Endothelial cell of umbilical vein (primary cell): ENCODE results near the gene FAM24A. TPM values are rescaled to one million over a fixed set of nuclear protein-coding genes. Genes with fewer than 3 reads are reported as not detected.

Experiments used
- BruUV-seq: library from RNA; stranded (reverse); fragments of 400-500 nt; replicated peaks from 2 replicates; lab custom pipeline; 2021; lab: Mats Ljungman, UMichigan
- CTCF ChIA-PET: fragments of 300-600, 350-600 bp; sonication (Branson Sonifier 250); formaldehyde crosslinking; loops from one replicate; lab custom pipeline; 2021; ENCODE audit warnings: antibody characterized with exemption, inconsistent platforms; lab: Charles Lee
- POLR2A ChIA-PET: fragments of 300-600, 350-600 bp; sonication (Branson Sonifier 250); formaldehyde crosslinking; loops from one replicate; lab custom pipeline; 2021; ENCODE audit warnings: antibody characterized with exemption, inconsistent platforms; lab: Charles Lee
- DNase-seq: peaks from one replicate; pipeline ENCODE4 v3.0.0-alpha.2; 2011; ENCODE audit warnings: low read depth, low spot score
- FAIRE-seq: peaks from 2 replicates; lab custom pipeline; 2011; peaks lifted over from hg19 to GRCh38; lab: Jason Lieb, UNC
- H2AFZ ChIP-seq: 2 replicates; pipeline ENCODE4 v1.6.0; 2012; ENCODE audit warnings: low read depth, low read length, control low read depth, inconsistent platforms
- H3K27ac ChIP-seq: 2 replicates; pipeline ENCODE4 v1.5.1; 2011; ENCODE audit warnings: low read depth, mild to moderate bottlenecking, control low read depth, low read length, moderate library complexity; ENCODE audit not compliant: insufficient read depth
- H3K27me3 ChIP-seq, 2 experiments: 2 replicates each; pipeline versions ENCODE4 v1.6.0 to v1.6.1; 2011; ENCODE audit warnings: low read length in 2 of 2, mixed read lengths in 1 of 2; ENCODE audit not compliant: control insufficient read depth in 2 of 2, insufficient read depth in 2 of 2
- H3K36me3 ChIP-seq, 2 experiments: 2 replicates in 1 of 2; 3 replicates in 1 of 2; pipeline ENCODE4 v1.5.1; 2011; ENCODE audit warnings: low read length in 2 of 2, mild to moderate bottlenecking in 1 of 2, moderate library complexity in 1 of 2; ENCODE audit not compliant: control insufficient read depth in 2 of 2, insufficient read depth in 2 of 2; ENCODE audit errors: extremely low read depth in 1 of 2
- H3K4me1 ChIP-seq: 3 replicates; pipeline ENCODE4 v1.5.1; 2011; ENCODE audit warnings: mild to moderate bottlenecking, low read length; ENCODE audit not compliant: control insufficient read depth, insufficient read depth; ENCODE audit errors: extremely low read depth
- H3K4me2 ChIP-seq: 2 replicates; pipeline ENCODE4 v1.6.1; 2011; ENCODE audit warnings: low read length, control low read depth, mixed read lengths; ENCODE audit not compliant: insufficient read depth
- H3K4me3 ChIP-seq, 3 experiments: fragments of 200-600 bp in 1 of 3; sonication (generic), shearing (Covaris generic) in 1 of 3; replicated peaks in 1 of 3; 2 replicates each; pipeline ENCODE4 v1.5.1; 2011 to 2016; ENCODE audit warnings: control low read depth in 3 of 3, low read length in 3 of 3, mild to moderate bottlenecking in 2 of 3, inconsistent platforms in 1 of 3, low read depth in 1 of 3, moderate library complexity in 1 of 3; ENCODE audit not compliant: insufficient read depth in 1 of 3
- H3K79me2 ChIP-seq: 2 replicates; pipeline ENCODE4 v1.6.0; 2012; ENCODE audit warnings: low read length, inconsistent platforms; ENCODE audit not compliant: control insufficient read depth, insufficient read depth
- H3K9ac ChIP-seq: replicated peaks from 2 replicates; pipeline ENCODE3; 2011; ENCODE audit warnings: low read length, control low read depth; ENCODE audit not compliant: insufficient read depth; ENCODE audit errors: extremely low read depth
- H3K9me1 ChIP-seq: replicated peaks from 3 replicates; pipeline ENCODE4 v1.6.0; 2011; ENCODE audit warnings: mild to moderate bottlenecking, low read length; ENCODE audit not compliant: control insufficient read depth, insufficient read depth; ENCODE audit errors: extremely low read depth
- H3K9me3 ChIP-seq: replicated peaks from 2 replicates; pipeline ENCODE4 v1.5.1; 2012; ENCODE audit warnings: low read length, inconsistent platforms; ENCODE audit not compliant: control insufficient read depth, insufficient read depth
- H4K20me1 ChIP-seq: replicated peaks from 2 replicates; pipeline ENCODE3; 2011; ENCODE audit warnings: mild to moderate bottlenecking, low read length; ENCODE audit not compliant: control insufficient read depth, insufficient read depth; ENCODE audit errors: extremely low read depth
- CTCF ChIP-seq, 2 donors: IDR thresholded peaks; 1 replicate in 1 of 2; 2 replicates in 1 of 2; pipeline ENCODE4 v1.5.1; 2011; ENCODE audit warnings: low read length in 2 of 2, mild to moderate bottlenecking in 2 of 2, moderate library complexity in 2 of 2, control low read depth in 1 of 2, inconsistent platforms in 1 of 2, low read depth in 1 of 2; ENCODE audit not compliant: insufficient read depth in 1 of 2; ENCODE audit errors: extremely low read depth in 1 of 2
- EZH2 ChIP-seq: IDR thresholded peaks from 2 replicates; pipeline ENCODE4 v1.6.1; 2012; ENCODE audit warnings: borderline replicate concordance, low read depth, mild to moderate bottlenecking, moderate library complexity, low read length, inconsistent platforms; ENCODE audit not compliant: severe bottlenecking
- FOS ChIP-seq: IDR thresholded peaks from 2 replicates; pipeline ENCODE4 v1.6.1; 2011; ENCODE audit warnings: mild to moderate bottlenecking, low read length, moderate library complexity, borderline replicate concordance; ENCODE audit not compliant: insufficient read depth
- GATA2 ChIP-seq: IDR thresholded peaks from 2 replicates; pipeline ENCODE4 v1.7.0; 2011; ENCODE audit warnings: low read depth, mild to moderate bottlenecking, moderate library complexity, mixed read lengths, low read length; ENCODE audit not compliant: insufficient read length, insufficient read depth
- JUN ChIP-seq: IDR thresholded peaks from 2 replicates; pipeline ENCODE4 v1.6.1; 2011; ENCODE audit warnings: borderline replicate concordance, low read depth; ENCODE audit not compliant: insufficient read length, insufficient read depth
- MAX ChIP-seq: IDR thresholded peaks from 2 replicates; pipeline ENCODE4 v1.6.1; 2011; ENCODE audit not compliant: insufficient read depth, insufficient read length
- MYC ChIP-seq: IDR thresholded peaks from one replicate; pipeline ENCODE4 v1.6.1; 2011; ENCODE audit warnings: mild to moderate bottlenecking, low read depth, low read length
- POLR2A ChIP-seq: IDR thresholded peaks from 2 replicates; pipeline ENCODE4 v1.6.1; 2012; ENCODE audit warnings: low read depth, mild to moderate bottlenecking, control low read depth, low read length
- POLR2AphosphoS5 ChIP-seq: IDR thresholded peaks from 2 replicates; pipeline ENCODE4 v1.6.1; 2012; ENCODE audit warnings: low read depth, mild to moderate bottlenecking, control low read depth, low read length, moderate library complexity; ENCODE audit not compliant: insufficient read depth
- dilution Hi-C: fragments of 300-500 bp; cut with MboI; formaldehyde crosslinking; loops from one replicate; pipeline ENCODE4 v1.15.0; 2019; ENCODE audit warnings: low sequenced_read_pairs; ENCODE audit not compliant: extremely low pct_ligation_motif_present
- intact Hi-C: fragments of 100-400 bp; cut with micrococcal nuclease; formaldehyde crosslinking; loops from one replicate; pipeline ENCODE4 v1.10.0; 2022
- polyA plus RNA-seq, 4 experiments: library from polyadenylated mRNA; depleted of rRNA in 3 of 4; stranded (reverse) in 3 of 4; unstranded in 1 of 4; fragments of >200 nt; gene quantifications; 2 replicates each; pipeline versions ENCODE4 v1.2.1 to v1.2.3, GENCODE V29; 2011 to 2012; ENCODE audit warnings: missing spikeins in 1 of 4
- total RNA-seq: library from RNA; stranded (reverse); gene quantifications from 2 replicates; pipeline ENCODE4 v1.2.3, GENCODE V29; 2021

Gene FAM24A
- total and polyA plus RNA-seq, 2 donors (not counting 3 experiments of a cell fraction or from before 2014, with no cell fraction given), result not detected

GRCh38 chr10:122962405-122962804, 52.0 kb downstream of the FAM24A start:
- Histone ChIP-seq H3K4me1 (no peaks in the 10 kb centered on the region), H4K20me1 (no peaks in the 10 kb centered on the region), H3K4me2 (no peak overlapping the region), H3K9me3 (no peaks in the 10 kb centered on the region), H3K9ac (no peak overlapping the region), H3K27me3 (no peaks in the 10 kb centered on the region), H2AFZ (no peak overlapping the region), H3K79me2 (no peaks in the 10 kb centered on the region), H3K27ac (no peak overlapping the region), H3K4me3 (no peak overlapping the region), H3K36me3 (no peaks in the 10 kb centered on the region), H3K9me1 (no peaks in the 10 kb centered on the region)
- no TSS peak for BruUV-seq
- dilution Hi-C loops, result no loop called here
- TF ChIP-seq POLR2AphosphoS5, result no peak
- TF ChIP-seq CTCF (IDR thresholded peaks at IDR 0.05; ENCODE audit: extremely low read depth in 1 of 2, insufficient read depth in 1 of 2, low read depth in 1 of 2, low read length in 2 of 2), result no peak
- TF ChIP-seq GATA2, result no peak
- no peak for TF ChIP-seq POLR2A
- no peak for TF ChIP-seq EZH2
- TF ChIP-seq FOS, result no peak
- no peak for TF ChIP-seq JUN
- TF ChIP-seq MAX, result no peak
- no peak for TF ChIP-seq MYC
- intact Hi-C loops, result no loop called here
- DNase-seq (no peak), FAIRE-seq (no peak)
- POLR2A ChIA-PET, result interaction anchor here (0.7 kb wide), 2 partner anchors 137 to 1152 kb away, joined by 3 to 5 read pairs; no protein-coding TSS in a partner anchor
- CTCF ChIA-PET, result no interaction called here

Other genes with a start within 250 kb of the FAM24A start
- gene C10orf120, start 210.8 kb upstream of the FAM24A start, total RNA-seq, result not detected in 2 replicates
- gene C10orf120, start 210.8 kb upstream of the FAM24A start, polyA plus RNA-seq, result not detected in 2 replicates
- gene CUZD1, start 64.8 kb upstream of the FAM24A start, total RNA-seq, result 1.1 and 1.5 TPM in 2 replicates
- 1.4 and 1.6 TPM in 2 replicates for gene CUZD1, start 64.8 kb upstream of the FAM24A start, polyA plus RNA-seq
- gene FAM24B, start 31.0 kb upstream of the FAM24A start, total RNA-seq, result 8.5 and 10.6 TPM in 2 replicates
- 5.3 and 9.3 TPM in 2 replicates for gene FAM24B, start 31.0 kb upstream of the FAM24A start, polyA plus RNA-seq
- 10.6 and 13.2 TPM in 2 replicates for gene C10orf88, start 43.6 kb downstream of the FAM24A start, total RNA-seq
- 2.5 and 3.6 TPM in 2 replicates for gene C10orf88, start 43.6 kb downstream of the FAM24A start, polyA plus RNA-seq
- gene PSTK, start 69.8 kb downstream of the FAM24A start, total RNA-seq, result 1.6 and 2.7 TPM in 2 replicates
- gene PSTK, start 69.8 kb downstream of the FAM24A start, polyA plus RNA-seq, result 1.7 and 2.2 TPM in 2 replicates
- gene IKZF5, start 98.2 kb downstream of the FAM24A start, total RNA-seq, result 10.0 and 10.3 TPM in 2 replicates
- gene IKZF5, start 98.2 kb downstream of the FAM24A start, polyA plus RNA-seq, result 4.5 and 7.1 TPM in 2 replicates
- gene ACADSB, start 98.4 kb downstream of the FAM24A start, total RNA-seq, result 10.8 and 15.2 TPM in 2 replicates
- 2.6 and 3.1 TPM in 2 replicates for gene ACADSB, start 98.4 kb downstream of the FAM24A start, polyA plus RNA-seq
- not detected in 2 replicates for gene HMX3, start 225.4 kb downstream of the FAM24A start, total RNA-seq
- gene HMX3, start 225.4 kb downstream of the FAM24A start, polyA plus RNA-seq, result not detected in 2 replicates
- gene HMX2, start 237.5 kb downstream of the FAM24A start, total RNA-seq, result not detected in 2 replicates
- gene HMX2, start 237.5 kb downstream of the FAM24A start, polyA plus RNA-seq, result not detected in 2 replicates
- 178 and 193 TPM in 2 replicates for gene BUB3, start 243.8 kb downstream of the FAM24A start, total RNA-seq
- 128 and 156 TPM in 2 replicates for gene BUB3, start 243.8 kb downstream of the FAM24A start, polyA plus RNA-seq